Progenitor cell of endocrine pancreas (in vitro differentiated cells): ENCODE results near the gene TRIM14. TPM values are rescaled to one million over a fixed set of nuclear protein-coding genes. Genes with fewer than 3 reads are reported as not detected.
A peak's percentile ranks its signal among the peaks of the same experiment; 100 is the strongest.
"Not testable (repeated sequence)": the region's sequence is repeated elsewhere in the genome, so short reads cannot be mapped to it uniquely, and the experiment has no call there.

Experiments
- DNase-seq: peaks from one replicate; pipeline ENCODE4 v3.0.0; 2021; ENCODE audit warnings: low spot score; ENCODE audit not compliant: unreplicated experiment
- H3K27ac Mint-ChIP-seq: 2 replicates; pipeline ENCODE4 v1.8.0; 2021; ENCODE audit warnings: mild to moderate bottlenecking, moderate library complexity, mixed read lengths
- H3K27me3 Mint-ChIP-seq: 2 replicates; pipeline ENCODE4 v1.8.0; 2021; ENCODE audit warnings: mixed read lengths
- H3K36me3 Mint-ChIP-seq: 2 replicates; pipeline ENCODE4 v1.8.0; 2022; ENCODE audit warnings: mixed read lengths; ENCODE audit not compliant: insufficient read depth
- H3K4me1 Mint-ChIP-seq: 2 replicates; pipeline ENCODE4 v1.8.0; 2021; ENCODE audit warnings: low read depth, mixed read lengths
- H3K4me3 Mint-ChIP-seq: 2 replicates; pipeline ENCODE4 v1.8.0; 2021; ENCODE audit warnings: low read depth, mild to moderate bottlenecking, moderate library complexity, mixed read lengths
- H3K9me3 Mint-ChIP-seq: 2 replicates; pipeline ENCODE4 v1.8.0; 2021; ENCODE audit warnings: low read depth, mixed read lengths
- total RNA-seq: library from RNA; stranded (reverse); gene quantifications from 2 replicates; pipeline ENCODE4 v1.2.1, GENCODE V29; 2021
- TF ChIP-seq, protein P1 (sequence below): fragments of 200-600 bp; sonication (generic); IDR thresholded peaks from one replicate; pipeline ENCODE4 v1.5.0; 2021; ENCODE audit warnings: antibody characterized with exemption, mild to moderate bottlenecking; ENCODE audit not compliant: unreplicated experiment

Gene TRIM14
- total RNA-seq, 1 donor from 2014 or later = 2.9 TPM

DNA sequence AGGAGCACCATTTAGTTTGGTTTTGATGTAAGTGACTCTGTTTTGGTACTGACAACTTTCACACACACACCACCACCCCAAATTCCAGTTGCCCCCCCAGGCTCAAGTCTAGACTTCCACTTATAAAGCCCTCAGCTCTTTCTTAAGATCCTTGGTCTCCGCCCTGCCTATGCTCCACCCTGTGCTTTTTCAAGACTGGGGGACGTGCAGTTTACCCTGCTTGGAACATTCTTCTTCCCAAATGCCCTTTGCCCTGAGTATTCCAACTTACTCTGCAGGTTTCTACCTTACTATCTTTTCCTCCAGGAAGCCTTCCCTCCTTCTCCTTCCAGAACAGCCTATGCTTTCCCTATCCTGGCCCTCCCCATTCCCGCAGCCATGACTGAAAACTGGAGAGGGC, 1.5 kb upstream of the TRIM14 start:
- Mint-ChIP-seq H3K4me1 (peaks cover 5% of the 10 kb centered on the region), H3K27ac (no peak overlapping the region), H3K9me3 (no peaks in the 10 kb centered on the region), H3K4me3 (peak overlapping the region; percentile 8), H3K36me3 (no peaks in the 10 kb centered on the region), H3K27me3 (peaks cover 19% of the 10 kb centered on the region)
- no peak for DNase-seq
- TF ChIP-seq, protein P1, sequence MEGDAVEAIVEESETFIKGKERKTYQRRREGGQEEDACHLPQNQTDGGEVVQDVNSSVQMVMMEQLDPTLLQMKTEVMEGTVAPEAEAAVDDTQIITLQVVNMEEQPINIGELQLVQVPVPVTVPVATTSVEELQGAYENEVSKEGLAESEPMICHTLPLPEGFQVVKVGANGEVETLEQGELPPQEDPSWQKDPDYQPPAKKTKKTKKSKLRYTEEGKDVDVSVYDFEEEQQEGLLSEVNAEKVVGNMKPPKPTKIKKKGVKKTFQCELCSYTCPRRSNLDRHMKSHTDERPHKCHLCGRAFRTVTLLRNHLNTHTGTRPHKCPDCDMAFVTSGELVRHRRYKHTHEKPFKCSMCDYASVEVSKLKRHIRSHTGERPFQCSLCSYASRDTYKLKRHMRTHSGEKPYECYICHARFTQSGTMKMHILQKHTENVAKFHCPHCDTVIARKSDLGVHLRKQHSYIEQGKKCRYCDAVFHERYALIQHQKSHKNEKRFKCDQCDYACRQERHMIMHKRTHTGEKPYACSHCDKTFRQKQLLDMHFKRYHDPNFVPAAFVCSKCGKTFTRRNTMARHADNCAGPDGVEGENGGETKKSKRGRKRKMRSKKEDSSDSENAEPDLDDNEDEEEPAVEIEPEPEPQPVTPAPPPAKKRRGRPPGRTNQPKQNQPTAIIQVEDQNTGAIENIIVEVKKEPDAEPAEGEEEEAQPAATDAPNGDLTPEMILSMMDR = no peak

DNA sequence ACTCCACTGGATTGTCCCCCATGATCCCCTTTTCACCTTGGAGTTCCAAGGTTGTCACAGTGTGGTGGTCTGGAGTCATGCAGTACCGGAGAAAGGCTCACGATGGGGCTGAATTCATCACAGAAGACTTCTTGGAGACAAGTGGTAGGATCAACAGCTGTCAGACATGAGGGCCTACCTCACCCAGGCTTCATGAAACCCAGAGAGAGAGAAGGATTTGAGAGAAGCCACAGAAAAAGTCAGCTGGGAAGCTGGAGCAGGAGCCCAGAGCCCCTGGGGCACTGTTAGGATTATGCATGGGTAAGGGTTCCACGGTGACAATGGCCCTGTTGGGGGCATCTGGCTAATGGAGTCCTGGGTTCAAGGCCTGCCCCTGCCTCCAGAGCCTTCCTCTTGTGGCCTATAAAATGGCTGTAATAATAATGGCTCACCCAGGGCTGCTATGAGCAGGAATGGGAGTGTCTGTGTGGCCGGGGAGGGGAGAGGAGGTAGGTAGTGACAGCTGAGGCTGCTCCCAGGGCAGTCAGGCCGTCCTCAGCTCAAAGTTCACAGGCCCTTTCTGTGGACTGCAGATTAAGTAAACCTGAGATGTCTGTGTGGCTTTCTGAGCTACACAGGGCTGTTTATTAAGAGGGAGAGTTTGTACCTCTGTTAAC, 910 bp downstream of the TRIM14 start:
- peak overlapping the region; percentile 70 for H3K4me3 Mint-ChIP-seq
- H3K27ac Mint-ChIP-seq = no peak overlapping the region
- TF ChIP-seq, protein P1 = no peak
- no peak for DNase-seq
- peaks cover 19% of the 10 kb centered on the region for H3K27me3 Mint-ChIP-seq
- no peaks in the 10 kb centered on the region for H3K36me3 Mint-ChIP-seq
- H3K9me3 Mint-ChIP-seq = no peaks in the 10 kb centered on the region
- H3K4me1 Mint-ChIP-seq = peaks cover 5% of the 10 kb centered on the region

DNA sequence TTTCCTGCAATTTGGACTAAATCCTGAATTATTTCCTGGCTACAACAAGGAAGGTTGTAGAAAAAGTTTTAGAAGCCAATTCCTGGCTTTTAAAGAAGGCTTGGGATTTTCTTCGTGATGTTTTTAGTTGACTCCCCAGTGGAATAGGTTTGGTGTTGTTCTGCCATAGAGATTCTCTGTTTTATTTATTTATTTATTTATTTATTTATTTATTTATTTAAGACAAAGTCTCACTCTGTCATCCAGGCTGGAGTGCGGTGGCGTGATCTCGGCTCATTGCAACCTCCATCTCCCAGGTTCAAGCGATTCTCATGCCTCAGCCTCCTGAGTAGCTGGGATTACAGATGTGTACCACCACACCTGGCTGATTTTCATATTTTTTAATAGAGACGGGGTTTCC, 1.9 kb downstream of the TRIM14 start:
- H3K4me3 Mint-ChIP-seq, H3K36me3 Mint-ChIP-seq, H3K27ac Mint-ChIP-seq, H3K9me3 Mint-ChIP-seq, H3K4me1 Mint-ChIP-seq, DNase-seq: not testable (repeated sequence)
- H3K27me3 Mint-ChIP-seq = peaks cover 19% of the 10 kb centered on the region

DNA sequence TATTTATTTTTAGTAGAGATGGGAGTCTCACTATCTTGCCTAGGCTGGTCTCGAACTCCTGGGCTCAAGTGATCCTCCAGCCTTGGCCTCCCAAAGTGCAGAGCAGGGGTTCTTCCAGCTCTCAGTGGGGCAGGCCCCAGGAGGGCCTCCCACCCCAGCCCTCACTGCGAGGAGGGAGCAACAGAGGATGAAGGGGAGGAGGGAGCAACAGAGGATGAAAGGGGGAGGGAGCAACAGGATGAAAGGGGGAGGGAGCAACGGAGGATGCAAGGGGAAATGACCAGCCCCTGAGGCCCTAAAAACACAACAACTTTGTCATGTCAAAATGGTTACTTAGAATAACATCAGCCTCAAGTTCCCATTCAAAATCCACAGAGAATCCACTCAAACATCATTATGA, 10.0 kb downstream of the TRIM14 start:
- H3K27me3 Mint-ChIP-seq = no peaks in the 10 kb centered on the region

DNA sequence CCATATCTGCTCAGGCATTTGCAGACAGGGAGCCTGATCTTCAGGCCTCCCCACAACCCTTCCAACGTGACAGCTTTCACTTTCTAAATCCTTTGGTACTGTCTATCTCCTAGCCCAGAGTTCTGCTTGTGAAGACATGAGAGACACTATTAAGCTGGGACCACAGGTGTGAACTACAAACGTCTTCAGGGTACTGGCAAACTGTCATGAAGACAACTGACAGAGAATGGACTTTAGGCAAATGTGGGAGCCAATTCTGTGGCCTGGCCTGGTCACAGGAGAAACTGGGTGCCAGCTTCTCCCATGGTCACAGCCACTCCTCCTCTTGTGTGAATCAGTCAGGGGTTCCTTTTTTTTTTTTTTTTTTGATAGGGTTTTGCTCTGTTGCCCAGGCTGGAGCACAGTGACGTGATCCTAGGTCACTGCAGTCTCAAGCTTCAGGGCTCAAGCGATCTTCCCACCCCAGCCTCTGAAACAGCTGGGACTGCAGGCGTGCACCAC, 10.4 kb downstream of the TRIM14 start:
- H3K27ac Mint-ChIP-seq = no peak overlapping the region
- H3K9me3 Mint-ChIP-seq = no peaks in the 10 kb centered on the region
- H3K4me1 Mint-ChIP-seq = no peaks in the 10 kb centered on the region
- H3K36me3 Mint-ChIP-seq = no peaks in the 10 kb centered on the region
- H3K27me3 Mint-ChIP-seq = no peaks in the 10 kb centered on the region
- no peak for DNase-seq
- TF ChIP-seq, protein P1 = no peak
- no peak overlapping the region for H3K4me3 Mint-ChIP-seq

More for the DNA sequence above, 10.0 kb downstream of the TRIM14 start:
- no peaks in the 10 kb centered on the region for H3K4me1 Mint-ChIP-seq
- no peak overlapping the region for H3K27ac Mint-ChIP-seq
- H3K36me3 Mint-ChIP-seq = no peaks in the 10 kb centered on the region
- H3K4me3 Mint-ChIP-seq = no peak overlapping the region
- H3K9me3 Mint-ChIP-seq = no peaks in the 10 kb centered on the region
- TF ChIP-seq, protein P1 = no peak
- no peak for DNase-seq

DNA sequence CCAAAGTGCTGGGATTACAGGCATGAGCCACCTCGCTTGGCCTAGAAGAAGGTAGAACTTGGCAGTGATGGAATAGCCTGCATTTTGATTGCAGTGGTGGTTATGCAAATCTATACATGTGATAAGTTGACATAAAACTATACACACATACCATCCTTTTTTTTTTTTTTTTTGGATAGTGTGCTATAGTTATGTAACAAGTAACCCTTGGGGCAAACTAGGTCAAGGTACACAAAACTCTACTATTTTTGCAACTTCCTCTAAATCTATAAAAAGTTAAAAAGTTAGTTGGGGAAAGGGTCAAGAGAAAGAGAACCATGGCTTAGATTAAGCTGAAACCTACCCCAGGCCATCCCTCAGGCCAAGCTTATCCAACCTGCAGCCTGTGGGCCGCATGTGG, 11.1 kb downstream of the TRIM14 start:
- no peak for DNase-seq
- H3K36me3 Mint-ChIP-seq = no peaks in the 10 kb centered on the region
- H3K4me1 Mint-ChIP-seq = no peaks in the 10 kb centered on the region
- no peaks in the 10 kb centered on the region for H3K9me3 Mint-ChIP-seq
- no peak overlapping the region for H3K27ac Mint-ChIP-seq
- H3K4me3 Mint-ChIP-seq = no peak overlapping the region
- no peaks in the 10 kb centered on the region for H3K27me3 Mint-ChIP-seq
- TF ChIP-seq, protein P1 = no peak
